ENCODE results near the gene LPAR2. TPM values are rescaled to one million over a fixed set of nuclear protein-coding genes. Genes with fewer than 3 reads are reported as not detected.

The LPAR2 gene
- total and polyA plus RNA-seq, 2 of the 13 experiments (the other 11 are each of a cell fraction or from before 2014, with no cell fraction given), result 0.86 to 3.6 TPM

GRCh38 chr19:19619849-19620210 is 8.2 kb downstream of the LPAR2 start:
- Histone ChIP-seq H3K9me3 (ENCODE audit: low read length) (no peaks in the 10 kb centered on the region), H3K27ac (ENCODE audit: extremely low read length, insufficient read depth, low read length) (no peak overlapping the region), H3K27me3 (ENCODE audit: control insufficient read depth in 1 of 2, insufficient read depth in 2 of 2, low read length in 2 of 2) (no peaks in the 10 kb centered on the region; a peak in 1 of 5 replicates), H3K4me1 (ENCODE audit: insufficient read depth, low read length) (peaks cover 24% of the 10 kb centered on the region), H3K79me2 (ENCODE audit: insufficient read depth, low read length) (no peaks in the 10 kb centered on the region), H2AFZ (ENCODE audit: low read length) (no peak overlapping the region), H3K4me3 (replicated peaks in 1 of 3; ENCODE audit: insufficient read depth in 1 of 3, low read depth in 2 of 3, low read length in 3 of 3) (no peak overlapping the region), H3K36me3 (replicated peaks in 1 of 2; ENCODE audit: control insufficient read depth in 1 of 2, insufficient read depth in 2 of 2, low read length in 2 of 2) (no peaks in the 10 kb centered on the region), H3K9ac (ENCODE audit: insufficient read depth, low read depth, low read length) (no peak overlapping the region), H3K4me2 (ENCODE audit: low read depth, low read length) (peak overlapping the region; percentile 42; the same call in 1 of the 2 replicates), H4K20me1 (ENCODE audit: insufficient read depth, low read length) (no peaks in the 10 kb centered on the region)
- WGBS (ENCODE audit: low lambda C conversion rate), result 18% methylated on average over 7 of the region's 7 CpGs
- intact Hi-C loops (cut with micrococcal nuclease; ENCODE audit: unreplicated experiment), result no loop called here
- FAIRE-seq, result no peak
- ChIA-PET POLR2A (no interaction called here), CTCF (ENCODE audit: low intra/inter-chr PET ratio, low total read pairs) (no interaction called here)
- ATAC-seq, result no peak
- in situ Hi-C loops (cut with HindIII; ENCODE audit: extremely low pct_ligation_motif_present, low pct_unique_long_range_greater_than_20kb), result no loop called here
- BruUV-seq (replicated peaks), result no TSS peak
- no peak for DNase-seq (ENCODE audit: low spot score)
- no peak for TF ChIP-seq KLF16 (CRISPR knock-in tag; IDR thresholded peaks at IDR 0.05)
- no peak for TF ChIP-seq ZNF24 (IDR thresholded peaks at IDR 0.05)
- TF ChIP-seq ZNF263 (CRISPR knock-in tag; IDR thresholded peaks at IDR 0.05), result no peak
- no peak for TF ChIP-seq XRCC5 (optimal IDR thresholded peaks at IDR 0.05; ENCODE audit: low read length)
- TF ChIP-seq MIER2 (CRISPR knock-in tag; IDR thresholded peaks at IDR 0.05), result no peak
- TF ChIP-seq ZNF12 (CRISPR knock-in tag; IDR thresholded peaks at IDR 0.05), result no peak
- TF ChIP-seq POLR2A (IDR thresholded peaks at IDR 0.05; ENCODE audit: insufficient read depth in 1 of 2, low read depth in 2 of 2, low read length in 2 of 2), result no peak
- TF ChIP-seq ZNF264 (CRISPR knock-in tag; IDR thresholded peaks at IDR 0.05), result no peak
- TF ChIP-seq ZNF609 (CRISPR knock-in tag; IDR thresholded peaks at IDR 0.05; ENCODE audit: borderline replicate concordance), result no peak
- TF ChIP-seq, protein P1, sequence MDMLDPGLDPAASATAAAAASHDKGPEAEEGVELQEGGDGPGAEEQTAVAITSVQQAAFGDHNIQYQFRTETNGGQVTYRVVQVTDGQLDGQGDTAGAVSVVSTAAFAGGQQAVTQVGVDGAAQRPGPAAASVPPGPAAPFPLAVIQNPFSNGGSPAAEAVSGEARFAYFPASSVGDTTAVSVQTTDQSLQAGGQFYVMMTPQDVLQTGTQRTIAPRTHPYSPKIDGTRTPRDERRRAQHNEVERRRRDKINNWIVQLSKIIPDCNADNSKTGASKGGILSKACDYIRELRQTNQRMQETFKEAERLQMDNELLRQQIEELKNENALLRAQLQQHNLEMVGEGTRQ (IDR thresholded peaks at IDR 0.05; ENCODE audit: low read depth, low read length), result no peak
- TF ChIP-seq, protein P1 (CRISPR knock-in tag; IDR thresholded peaks at IDR 0.05; ENCODE audit: borderline replicate concordance), result no peak
- TF ChIP-seq ZFP36 (IDR thresholded peaks at IDR 0.05; ENCODE audit: borderline replicate concordance, low read depth, low read length, partially characterized antibody), result no peak
- TF ChIP-seq PPARG (CRISPR knock-in tag; conservative IDR thresholded peaks at IDR 0.05), result no peak
- TF ChIP-seq ZNF383 (CRISPR knock-in tag; IDR thresholded peaks at IDR 0.05; ENCODE audit: borderline replicate concordance), result no peak
- TF ChIP-seq TEF (CRISPR knock-in tag; IDR thresholded peaks at IDR 0.05), result no peak
- no peak for TF ChIP-seq ZNF644 (CRISPR knock-in tag; IDR thresholded peaks at IDR 0.05; ENCODE audit: low read depth)
- no peak for TF ChIP-seq ZSCAN25 (CRISPR knock-in tag; IDR thresholded peaks at IDR 0.05)
- TF ChIP-seq ZNF850 (CRISPR knock-in tag; conservative IDR thresholded peaks at IDR 0.05), result no peak
- no peak for TF ChIP-seq ZNF746 (CRISPR knock-in tag; IDR thresholded peaks at IDR 0.05)

Data from HepG2 (cell line).